Erythroblast (primary cell): ENCODE results near the gene CYP26B1.

Experiments used
- GATA1 ChIP-seq: IDR thresholded peaks from 2 replicates; pipeline ENCODE4 v1.6.1; 2011; ENCODE audit warnings: low read depth, mild to moderate bottlenecking, control low read depth, low read length, moderate library complexity
- POLR2A ChIP-seq: IDR thresholded peaks from 2 replicates; pipeline ENCODE4 v1.6.1; 2011; ENCODE audit warnings: mild to moderate bottlenecking, low read length

DNA sequence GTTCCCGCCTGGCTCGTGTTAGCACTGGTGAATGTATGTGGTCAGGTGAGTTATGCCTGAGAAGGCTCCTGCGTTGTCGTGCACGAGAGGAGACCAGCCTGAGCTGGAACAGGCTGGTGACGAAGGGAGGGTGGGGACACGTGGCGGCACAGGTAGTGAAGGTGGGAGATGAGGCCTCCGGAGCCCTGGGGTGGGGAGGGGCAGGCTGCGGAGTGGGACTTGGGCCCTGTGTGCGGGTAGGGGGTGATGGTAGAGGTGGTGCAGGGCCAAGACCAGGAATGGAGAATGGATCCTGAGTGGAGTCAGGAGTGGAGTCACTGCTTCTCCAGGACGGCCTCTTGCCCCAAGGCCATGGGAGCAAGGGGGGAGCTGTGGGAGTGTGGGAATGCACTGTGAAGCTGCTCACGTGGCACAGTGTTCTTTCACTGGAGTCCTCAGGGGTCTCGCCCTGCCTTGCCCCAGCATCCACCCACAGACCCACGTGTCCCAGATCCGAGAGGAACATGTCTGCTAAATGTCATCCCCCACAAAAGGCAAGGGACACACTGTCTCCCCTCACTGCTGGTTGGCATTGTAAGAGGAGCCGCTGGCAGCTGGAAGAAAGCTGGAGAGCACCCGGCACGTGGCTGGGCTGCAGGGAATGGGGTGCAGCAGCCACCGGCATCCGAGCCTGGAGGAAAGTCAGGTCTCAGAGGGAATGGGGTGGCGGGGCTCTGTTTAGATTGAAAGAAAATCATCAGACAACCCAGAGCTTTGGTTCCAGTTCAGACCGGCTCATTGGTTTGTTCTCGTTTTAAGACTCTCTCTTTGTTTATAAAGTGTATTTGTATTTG, 63.7 kb downstream of the CYP26B1 start:
- no peak for TF ChIP-seq POLR2A
- TF ChIP-seq GATA1, result no peak
